GM12865 (cell line): Measurements from ENCODE around the gene CSDE1.
"Not testable (repeated sequence)": the region's sequence is repeated elsewhere in the genome, so short reads cannot be mapped to it uniquely, and the experiment has no call there.

Experiments
- DNase-seq: peaks from one replicate; pipeline ENCODE4 v3.0.0; 2010; ENCODE audit warnings: low read depth
- H3K4me3 ChIP-seq: 2 replicates; pipeline ENCODE4 v1.5.1; 2011; ENCODE audit warnings: mild to moderate bottlenecking, low read depth, low read length, control low read depth
- TF ChIP-seq, protein P1 (sequence below): IDR thresholded peaks from 2 replicates; pipeline ENCODE4 v1.5.1; 2011; ENCODE audit warnings: low read length, control low read depth, low read depth, inconsistent platforms; ENCODE audit not compliant: insufficient read depth; ENCODE audit errors: missing control alignments

CSDE1 gene

DNA sequence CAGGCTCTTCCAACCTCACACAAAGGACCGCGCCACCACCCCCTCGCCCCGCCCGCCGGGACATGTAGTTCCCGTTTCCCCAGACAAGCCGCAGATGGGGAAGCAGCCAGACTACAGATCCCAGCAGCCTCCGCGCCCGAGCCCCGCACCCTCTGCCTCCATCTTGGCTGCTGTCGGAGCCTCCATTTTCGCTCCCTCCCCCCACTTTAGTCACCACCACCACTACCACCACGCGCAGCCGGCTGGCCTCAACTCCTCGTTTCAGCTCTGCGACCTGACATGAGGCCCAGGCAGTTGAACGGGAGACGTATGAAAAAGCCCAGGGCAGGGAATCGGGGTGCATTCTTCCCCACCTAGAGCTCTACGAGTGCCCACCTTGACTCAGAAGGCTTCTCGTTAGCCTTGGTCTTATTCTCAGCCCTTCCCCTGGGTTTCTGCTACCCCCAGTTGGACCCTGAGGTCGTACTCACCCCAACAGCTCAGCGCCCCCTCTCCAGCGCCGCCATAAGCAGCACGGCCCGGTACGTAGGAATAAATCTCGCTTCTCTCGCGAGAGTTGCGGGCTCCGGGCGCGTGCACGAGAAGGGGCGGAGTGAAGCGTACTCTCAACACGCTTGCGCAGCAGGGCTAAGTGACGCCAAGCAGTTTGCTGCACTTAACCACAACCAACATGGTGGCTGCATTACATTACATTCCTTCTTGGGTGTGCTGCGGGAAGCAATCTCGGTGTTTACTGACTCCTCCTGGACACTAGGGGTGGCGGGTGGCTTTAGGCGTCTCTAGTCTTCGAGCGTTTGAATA lies at the start of gene CSDE1:
Gene CSDE1, minus strand, starts transcription at position 530 of the 801 bp plus-strand sequence. CDS start 18,094 bp downstream, outside the sequence.
- TF ChIP-seq, protein P1, sequence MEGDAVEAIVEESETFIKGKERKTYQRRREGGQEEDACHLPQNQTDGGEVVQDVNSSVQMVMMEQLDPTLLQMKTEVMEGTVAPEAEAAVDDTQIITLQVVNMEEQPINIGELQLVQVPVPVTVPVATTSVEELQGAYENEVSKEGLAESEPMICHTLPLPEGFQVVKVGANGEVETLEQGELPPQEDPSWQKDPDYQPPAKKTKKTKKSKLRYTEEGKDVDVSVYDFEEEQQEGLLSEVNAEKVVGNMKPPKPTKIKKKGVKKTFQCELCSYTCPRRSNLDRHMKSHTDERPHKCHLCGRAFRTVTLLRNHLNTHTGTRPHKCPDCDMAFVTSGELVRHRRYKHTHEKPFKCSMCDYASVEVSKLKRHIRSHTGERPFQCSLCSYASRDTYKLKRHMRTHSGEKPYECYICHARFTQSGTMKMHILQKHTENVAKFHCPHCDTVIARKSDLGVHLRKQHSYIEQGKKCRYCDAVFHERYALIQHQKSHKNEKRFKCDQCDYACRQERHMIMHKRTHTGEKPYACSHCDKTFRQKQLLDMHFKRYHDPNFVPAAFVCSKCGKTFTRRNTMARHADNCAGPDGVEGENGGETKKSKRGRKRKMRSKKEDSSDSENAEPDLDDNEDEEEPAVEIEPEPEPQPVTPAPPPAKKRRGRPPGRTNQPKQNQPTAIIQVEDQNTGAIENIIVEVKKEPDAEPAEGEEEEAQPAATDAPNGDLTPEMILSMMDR = peak; percentile 38
- peak; percentile 99 for DNase-seq
- H3K4me3 ChIP-seq = peak within 1 kb of the TSS; percentile 94

DNA sequence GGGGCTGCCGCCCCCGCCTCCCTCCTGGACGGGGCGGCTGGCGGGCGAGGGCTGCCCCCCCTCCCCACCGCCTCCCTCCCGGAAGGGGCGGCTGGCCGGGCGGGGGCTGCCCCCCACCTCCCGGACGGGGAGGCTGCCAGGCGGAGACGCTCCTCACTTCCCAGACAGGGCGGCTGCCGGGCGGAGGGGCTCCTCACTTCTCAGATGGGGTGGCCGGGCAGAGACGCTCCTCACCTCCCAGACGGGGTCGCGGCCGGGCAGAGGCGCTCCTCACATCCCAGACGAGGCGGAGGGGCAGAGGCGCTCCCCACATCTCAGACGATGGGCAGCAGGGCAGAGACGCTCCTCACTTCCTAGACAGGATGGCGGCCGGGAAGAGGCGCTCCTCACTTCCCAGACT lies 46.7 kb upstream of the CSDE1 start:
- not testable (repeated sequence) for H3K4me3 ChIP-seq, DNase-seq

- peak; percentile 50 for DNase-seq
- H3K4me3 ChIP-seq = no peak overlapping the region
- TF ChIP-seq, protein P1 = no peak
Measured at GRCh38 chr1:114803001-114803400, 45.2 kb upstream of the CSDE1 start.

DNA sequence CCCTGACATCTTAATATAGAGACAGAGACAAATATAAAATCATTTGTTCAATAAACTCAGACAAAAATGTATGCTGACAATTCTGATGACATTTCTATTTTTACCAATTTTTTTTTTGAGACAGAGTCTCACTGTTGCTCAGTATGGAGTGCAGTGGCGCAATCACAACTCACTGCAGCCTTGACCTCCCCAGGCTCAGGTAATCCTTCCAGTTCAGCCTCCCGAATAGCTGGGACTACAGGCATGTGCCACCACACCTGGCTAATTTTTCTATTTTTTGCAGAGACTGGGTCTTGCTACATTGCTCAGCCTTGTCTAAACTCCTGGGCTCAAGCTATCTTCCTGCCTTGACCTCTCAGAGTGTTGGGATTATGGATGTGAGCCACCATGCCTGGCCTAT lies 36.3 kb upstream of the CSDE1 start:
- no peak overlapping the region for H3K4me3 ChIP-seq
- TF ChIP-seq, protein P1 = no peak
- no peak for DNase-seq

- H3K4me3 ChIP-seq, DNase-seq: not testable (repeated sequence)
Measured at GRCh38 chr1:114790581-114790980, 32.8 kb upstream of the CSDE1 start.

DNA sequence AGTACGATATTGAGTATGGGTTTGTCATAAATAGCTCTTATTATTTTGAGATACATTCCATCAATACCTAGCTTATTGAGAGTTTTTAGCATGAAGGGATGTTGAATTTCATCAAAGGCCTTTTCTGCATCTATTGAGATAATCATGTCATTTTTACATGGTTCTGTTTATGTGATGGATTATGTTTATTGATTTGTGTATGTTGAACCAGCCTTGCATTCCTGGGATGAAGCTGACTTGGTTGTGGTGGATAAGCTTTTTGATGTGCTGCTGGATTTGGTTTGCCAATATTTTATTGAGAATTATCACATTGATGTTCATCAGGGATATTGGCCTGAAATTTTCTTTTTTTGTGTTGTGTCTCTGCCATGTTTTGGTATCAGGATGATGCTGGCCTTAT lies 28.7 kb upstream of the CSDE1 start:
- not testable (repeated sequence) for H3K4me3 ChIP-seq, DNase-seq

GRCh38 chr1:114782476-114782875 lies 24.7 kb upstream of the CSDE1 start:
- TF ChIP-seq, protein P1 = no peak
- no peak overlapping the region for H3K4me3 ChIP-seq
- DNase-seq = no peak

GRCh38 chr1:114780344-114781226 lies 22.8 kb upstream of the CSDE1 start, which contains the start of gene SIKE1:
Gene SIKE1, minus strand, starts transcription at chr1:114780685. Its CDS starts 78 bp downstream, at chr1:114780607.
- peak within 1 kb of the TSS; percentile 98 for H3K4me3 ChIP-seq
- TF ChIP-seq, protein P1 = no peak
- peak; percentile 96 for DNase-seq
